ENCODE data around the gene RAB9B.
"Not testable (repeated sequence)": the region's sequence is repeated elsewhere in the genome, so short reads cannot be mapped to it uniquely, and the experiment has no call there.

Gene RAB9B

DNA sequence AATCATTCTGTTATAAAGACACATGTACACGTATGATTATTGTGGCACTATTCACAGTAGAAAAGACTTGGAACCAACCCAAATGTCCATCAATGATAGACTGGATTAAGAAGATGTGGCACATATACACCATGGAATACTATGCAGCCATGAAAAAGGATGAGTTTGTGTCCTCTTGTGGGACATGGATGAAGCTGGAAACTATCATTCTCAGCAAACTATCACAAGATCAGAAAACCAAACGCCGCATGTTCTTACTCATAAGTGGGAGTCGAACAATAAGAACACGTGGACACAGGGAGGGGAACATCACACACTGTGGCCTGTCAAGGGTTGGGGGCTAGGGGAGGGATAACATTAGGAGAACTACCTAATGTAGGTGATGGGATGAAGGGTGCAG lies 15.0 kb downstream of the RAB9B start:
- not testable (repeated sequence) for DNase-seq (ENCODE audit: low read depth in 2 of 2, low spot score in 1 of 2)

DNA sequence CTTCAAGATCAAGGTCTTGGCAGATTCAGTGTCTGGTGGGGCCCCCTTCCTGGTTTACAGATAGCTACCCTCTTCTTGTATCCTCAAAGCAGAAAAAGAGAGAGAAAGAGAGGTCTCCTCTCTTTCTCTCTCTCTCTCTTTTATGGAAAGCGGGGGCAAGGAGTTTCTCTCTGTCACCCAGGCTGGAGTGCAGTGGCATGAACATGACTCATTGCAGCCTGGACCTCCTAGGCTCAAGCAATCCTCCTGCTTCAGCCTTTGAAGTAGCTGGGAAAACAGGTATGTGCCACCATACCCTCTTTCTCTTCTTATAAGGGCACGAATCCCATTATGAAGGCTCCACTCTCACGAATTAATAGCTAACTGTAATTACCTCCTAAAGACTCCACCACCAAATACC lies 20.2 kb downstream of the RAB9B start:
- DNase-seq (ENCODE audit: low read depth in 2 of 2, low spot score in 1 of 2), result no peak

DNA sequence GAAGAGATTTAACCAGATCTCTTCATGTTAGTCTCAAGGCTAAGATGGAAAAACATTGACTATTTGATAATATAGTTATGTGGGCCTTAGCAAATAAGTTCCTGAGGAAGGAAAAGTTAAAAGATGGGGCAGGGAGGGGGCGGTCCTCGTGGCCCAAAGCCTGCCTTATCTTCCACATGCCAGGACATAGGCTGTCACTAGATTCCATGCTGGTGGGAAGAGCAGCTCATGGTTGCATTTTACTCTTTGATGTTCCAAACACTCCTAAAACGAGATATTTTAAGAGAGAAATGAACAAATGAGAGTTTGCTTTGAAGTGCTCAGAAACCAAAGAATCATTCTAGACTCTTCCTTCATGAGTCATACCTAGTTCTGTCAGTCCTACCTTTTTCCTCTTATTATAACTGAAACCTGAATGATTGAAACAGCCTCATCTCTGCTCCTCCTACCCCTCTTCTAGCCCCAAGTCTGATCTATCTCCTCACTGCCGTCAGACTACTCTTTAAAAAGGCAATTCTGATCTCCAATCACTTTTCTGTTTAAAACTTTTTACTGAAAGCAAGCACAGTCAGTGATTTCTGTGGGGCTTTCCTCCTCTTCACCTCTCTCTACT lies 25.1 kb downstream of the RAB9B start:
- DNase-seq (ENCODE audit: low read depth in 2 of 2, low spot score in 1 of 2), result no peak

DNA sequence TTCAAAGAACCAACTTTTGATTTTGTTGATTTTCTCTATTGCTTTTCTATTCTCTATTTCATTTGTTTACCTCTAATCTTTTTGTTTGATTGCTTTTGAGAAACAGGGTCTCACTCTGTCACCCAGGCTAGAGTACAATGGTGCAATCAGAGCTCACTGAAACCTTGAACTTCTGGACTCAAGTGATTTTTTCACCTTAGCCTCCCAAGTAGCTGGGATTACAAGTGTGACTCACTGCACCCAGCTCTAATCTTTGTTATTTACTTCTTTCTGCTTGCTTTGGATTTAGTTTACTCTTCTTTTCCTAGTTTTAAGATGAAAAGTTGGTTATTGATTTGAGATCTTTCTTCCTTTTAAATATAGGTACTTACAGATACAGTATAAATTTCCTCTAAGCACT lies 26.2 kb downstream of the RAB9B start:
- no peak for DNase-seq (ENCODE audit: low read depth in 2 of 2, low spot score in 1 of 2)

DNA sequence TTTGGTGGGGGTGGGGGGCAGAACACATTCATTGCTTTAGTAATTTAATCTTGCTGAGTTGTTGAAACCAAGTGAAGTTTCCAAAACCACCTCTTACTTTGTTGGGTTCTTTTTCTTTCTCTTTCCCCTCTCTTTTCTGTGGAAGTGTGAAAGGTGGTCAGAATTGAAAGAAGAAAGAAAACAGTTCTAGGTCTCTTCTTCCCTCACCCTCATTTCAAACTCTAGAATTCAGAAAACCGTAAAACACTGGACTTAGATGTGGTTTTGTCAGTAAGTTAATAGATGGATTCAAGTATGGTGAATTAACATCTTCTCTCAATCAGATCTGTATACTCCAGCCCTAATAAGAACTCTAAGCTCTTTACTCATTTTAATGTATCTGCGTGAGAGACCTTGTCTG lies 31.7 kb downstream of the RAB9B start:
- no peak for DNase-seq (ENCODE audit: low read depth in 2 of 2, low spot score in 1 of 2)

DNA sequence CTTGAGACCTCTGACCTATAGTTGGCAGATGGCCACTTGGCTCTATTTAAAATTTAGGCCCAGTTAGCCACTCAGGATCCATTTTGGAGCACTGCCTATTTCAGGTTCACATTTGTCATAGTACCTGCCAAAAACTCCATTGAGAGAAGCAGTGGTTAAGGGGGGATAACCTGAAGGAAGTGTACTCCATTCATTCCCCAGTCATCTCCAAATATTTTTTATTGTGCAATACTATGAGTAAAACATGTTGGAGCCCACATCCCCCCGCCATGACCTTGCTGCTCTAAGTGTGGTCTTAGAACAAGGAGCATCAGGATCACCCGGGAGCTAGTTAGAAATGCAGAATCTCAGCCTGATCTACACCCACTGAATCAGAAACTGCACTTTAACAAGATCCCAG lies 34.4 kb downstream of the RAB9B start:
- DNase-seq (ENCODE audit: low read depth in 2 of 2, low spot score in 1 of 2), result no peak

DNA sequence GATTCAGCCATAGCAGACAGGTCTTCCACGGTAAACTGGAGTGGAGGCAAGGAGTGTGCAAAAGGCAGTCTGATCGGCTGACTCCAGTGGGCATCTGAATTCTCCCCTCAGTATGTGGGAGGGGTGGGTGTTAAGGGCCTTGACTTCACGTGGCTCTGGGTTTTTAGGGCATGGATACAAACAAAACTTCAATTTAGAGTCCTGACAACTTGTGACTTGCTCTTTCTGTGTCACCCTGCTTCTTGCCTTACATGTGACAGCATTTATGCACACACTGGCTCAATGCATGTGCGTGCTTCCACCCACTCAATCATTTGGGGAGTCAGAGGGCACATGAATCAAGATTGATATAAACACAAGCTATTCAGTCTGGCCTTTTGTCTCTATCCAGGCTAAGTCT lies 37.9 kb downstream of the RAB9B start:
- DNase-seq (ENCODE audit: low read depth in 2 of 2, low spot score in 1 of 2), result no peak

DNA sequence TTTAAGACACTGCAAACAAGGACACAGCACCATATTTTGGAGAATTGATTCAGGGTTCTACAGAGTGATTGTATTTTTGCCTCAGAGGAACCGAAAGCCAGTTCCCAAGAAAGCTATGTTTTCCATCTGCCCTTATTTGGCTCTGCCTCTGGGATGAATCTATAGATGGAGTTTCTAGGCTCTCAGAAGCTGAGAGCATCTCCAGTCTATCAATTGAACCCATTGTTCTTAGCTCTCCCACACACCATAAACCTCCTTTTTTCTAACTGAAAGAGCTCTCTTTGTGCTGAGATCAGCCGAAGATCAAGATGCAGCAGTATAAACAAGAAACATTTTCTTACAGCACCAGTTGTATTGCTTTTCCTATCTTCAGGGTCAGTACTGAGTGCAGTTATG lies 38.5 kb downstream of the RAB9B start:
- no peak for DNase-seq (ENCODE audit: low read depth in 2 of 2, low spot score in 1 of 2)

DNA sequence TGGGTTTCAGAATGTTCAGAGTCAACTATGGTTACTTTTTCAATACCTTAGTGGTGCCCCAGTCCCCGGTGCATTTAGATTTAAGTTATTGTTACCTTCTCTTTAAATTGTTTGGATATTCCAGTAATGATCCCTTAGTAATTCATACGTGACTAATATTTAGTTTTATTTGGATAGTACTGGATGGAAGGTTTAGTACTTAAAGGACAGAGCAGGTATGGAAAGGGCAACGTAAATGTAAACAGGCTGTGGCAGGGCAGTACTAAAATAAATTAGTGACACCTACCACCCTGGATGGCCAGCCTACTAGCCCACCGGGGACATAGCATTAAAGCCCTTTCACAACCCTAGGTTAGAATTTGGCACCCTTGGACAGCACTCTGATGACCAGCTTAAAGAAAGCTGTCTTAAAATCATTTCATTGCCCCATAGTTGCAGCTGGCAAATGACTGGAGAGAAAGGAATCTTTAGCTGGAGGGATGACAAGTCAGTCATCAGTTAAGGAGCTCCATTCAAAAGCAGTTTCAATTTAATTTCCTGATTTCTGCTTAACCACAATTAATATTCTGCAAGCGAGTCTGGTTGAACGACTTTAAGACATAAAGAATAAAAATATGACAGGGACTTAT lies 39.0 kb downstream of the RAB9B start:
- DNase-seq (ENCODE audit: low read depth in 2 of 2, low spot score in 1 of 2), result no peak

DNA sequence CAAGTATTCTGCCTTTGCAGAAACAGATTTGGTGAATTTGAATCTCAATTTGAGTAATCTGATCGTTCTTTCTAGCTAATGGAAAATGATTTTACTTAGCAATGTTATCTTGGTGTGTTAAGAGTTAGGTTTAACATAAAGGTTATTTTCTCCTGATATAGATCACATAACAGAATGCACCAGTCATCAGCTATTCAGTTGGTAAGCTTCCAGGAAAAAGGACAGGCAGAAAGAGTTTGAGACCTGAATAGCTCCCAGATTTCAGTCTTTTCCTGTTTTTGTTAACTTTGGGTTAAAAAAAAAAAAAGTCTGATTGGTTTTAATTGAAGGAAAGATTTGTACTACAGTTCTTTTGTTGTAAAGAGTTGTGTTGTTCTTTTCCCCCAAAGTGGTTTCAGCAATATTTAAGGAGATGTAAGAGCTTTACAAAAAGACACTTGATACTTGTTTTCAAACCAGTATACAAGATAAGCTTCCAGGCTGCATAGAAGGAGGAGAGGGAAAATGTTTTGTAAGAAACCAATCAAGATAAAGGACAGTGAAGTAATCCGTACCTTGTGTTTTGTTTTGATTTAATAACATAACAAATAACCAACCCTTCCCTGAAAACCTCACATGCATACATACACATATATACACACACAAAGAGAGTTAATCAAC lies 40.1 kb downstream of the RAB9B start:
- DNase-seq (ENCODE audit: low read depth in 2 of 2, low spot score in 1 of 2), result no peak

DNA sequence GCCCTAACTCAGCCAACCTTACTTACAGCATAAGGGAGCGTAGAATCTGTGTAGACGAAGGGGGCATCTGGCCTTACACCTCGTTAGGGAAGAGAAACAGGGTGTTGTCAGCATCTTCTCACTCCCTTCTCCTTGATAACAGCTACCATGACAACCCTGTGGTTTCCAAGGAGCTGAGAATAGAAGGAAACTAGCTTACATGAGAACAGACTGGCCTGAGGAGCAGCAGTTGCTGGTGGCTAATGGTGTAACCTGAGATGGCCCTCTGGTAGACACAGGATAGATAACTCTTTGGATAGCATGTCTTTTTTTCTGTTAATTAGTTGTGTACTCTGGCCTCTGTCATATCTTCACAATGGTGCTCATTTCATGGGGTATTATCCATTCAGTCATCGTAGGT lies 40.8 kb downstream of the RAB9B start:
- no peak for DNase-seq (ENCODE audit: low read depth in 2 of 2, low spot score in 1 of 2)

DNA sequence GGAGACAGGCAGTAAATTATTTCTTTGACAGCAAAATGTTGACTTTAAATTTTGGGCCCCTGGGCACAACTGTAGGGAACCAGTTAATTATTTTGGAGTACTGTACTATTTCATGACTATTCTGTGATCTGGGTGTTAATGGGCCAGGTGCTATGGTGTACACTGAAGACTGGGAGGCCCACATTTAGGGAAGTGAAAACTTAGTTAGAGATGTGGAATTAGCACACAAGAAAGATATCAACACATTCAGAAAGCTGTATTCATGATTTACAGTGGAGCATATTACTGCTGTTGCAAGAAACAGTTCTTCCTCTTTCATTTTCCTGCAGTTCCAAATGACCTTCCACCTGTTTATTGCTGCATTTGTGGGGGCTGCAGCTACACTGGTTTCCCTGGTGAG lies 43.1 kb downstream of the RAB9B start:
- DNase-seq (ENCODE audit: low read depth in 2 of 2, low spot score in 1 of 2), result no peak

DNA sequence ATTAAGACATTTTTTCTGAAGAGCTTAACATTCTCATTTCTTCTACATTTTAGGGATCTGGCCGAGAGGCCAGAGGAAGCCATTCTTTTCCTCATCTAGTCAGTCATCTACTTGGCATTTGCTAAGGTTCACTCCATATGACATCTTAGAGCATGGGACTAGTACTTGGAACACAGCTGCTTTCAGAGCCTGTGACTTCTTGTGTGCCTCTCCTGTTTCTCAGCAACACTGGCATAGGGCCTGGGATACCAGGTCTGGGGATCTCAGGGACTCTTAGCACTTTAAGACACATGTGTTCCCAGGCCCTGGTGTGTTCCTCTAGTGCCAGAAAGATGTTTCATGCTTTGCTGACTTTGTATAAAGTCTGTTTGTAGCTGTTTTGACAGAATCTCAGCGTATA lies 48.1 kb downstream of the RAB9B start:
- no peak for DNase-seq (ENCODE audit: low read depth in 2 of 2, low spot score in 1 of 2)

DNA sequence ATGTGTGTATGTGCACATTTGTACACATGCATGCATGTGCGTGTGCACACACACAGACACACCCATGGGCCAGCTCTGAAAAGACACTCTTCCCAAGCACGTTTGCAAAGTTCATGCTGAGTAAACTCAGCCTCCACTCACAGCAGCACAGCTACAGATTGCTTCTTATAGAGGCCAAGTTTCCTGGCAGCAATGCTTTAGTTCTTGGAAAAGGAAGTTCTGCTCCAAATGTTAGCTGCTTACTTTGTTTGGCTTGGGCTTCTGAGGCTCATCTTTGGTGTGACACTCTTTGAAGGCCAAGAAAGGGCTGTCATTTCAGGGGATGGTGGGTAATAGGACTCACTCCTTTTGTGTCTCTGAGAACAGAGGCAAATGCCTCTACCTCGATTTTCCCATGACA lies 48.9 kb downstream of the RAB9B start:
- no peak for DNase-seq (ENCODE audit: low read depth in 2 of 2, low spot score in 1 of 2)

DNA sequence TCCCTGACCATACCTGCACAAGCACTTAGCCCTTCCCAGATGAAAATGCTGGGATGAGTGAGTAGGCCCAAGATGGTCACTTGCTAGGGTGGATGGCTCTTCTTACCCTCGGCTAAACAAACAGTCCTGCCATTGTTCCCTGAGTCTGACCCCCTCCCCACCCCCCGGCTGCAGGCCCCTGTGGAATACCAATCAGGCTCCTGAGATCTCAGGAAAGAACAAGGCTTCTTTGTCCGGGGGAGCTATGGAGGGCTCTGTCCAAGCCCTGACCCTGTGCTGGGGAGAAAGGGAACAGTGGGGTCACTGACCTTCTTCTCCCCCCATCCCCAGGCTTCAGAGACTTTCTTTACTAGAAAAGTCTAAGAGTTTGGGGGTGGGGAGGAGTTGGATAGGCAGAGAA lies 49.4 kb downstream of the RAB9B start:
- DNase-seq (ENCODE audit: low read depth in 2 of 2, low spot score in 1 of 2), result no peak

DNA sequence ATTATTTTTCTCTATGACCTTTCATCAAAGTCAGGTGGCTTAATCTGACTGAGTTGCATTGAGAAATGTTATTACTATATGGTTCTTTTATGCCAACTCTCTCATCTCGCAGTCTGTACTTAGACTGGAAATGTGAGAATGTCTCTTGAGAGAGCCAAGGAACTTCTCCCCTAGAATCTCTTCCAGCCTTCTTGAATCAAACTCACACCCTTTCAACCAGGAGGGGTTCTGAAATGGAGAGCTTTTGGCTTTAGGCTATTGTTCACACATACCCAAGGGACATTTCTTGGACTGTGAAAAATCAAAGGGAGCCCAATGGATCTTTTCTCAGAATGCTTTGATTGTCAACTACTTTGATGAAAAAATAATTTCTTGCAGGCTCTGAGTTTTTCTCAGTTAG lies 50.4 kb downstream of the RAB9B start:
- DNase-seq (ENCODE audit: low read depth in 2 of 2, low spot score in 1 of 2), result no peak

DNA sequence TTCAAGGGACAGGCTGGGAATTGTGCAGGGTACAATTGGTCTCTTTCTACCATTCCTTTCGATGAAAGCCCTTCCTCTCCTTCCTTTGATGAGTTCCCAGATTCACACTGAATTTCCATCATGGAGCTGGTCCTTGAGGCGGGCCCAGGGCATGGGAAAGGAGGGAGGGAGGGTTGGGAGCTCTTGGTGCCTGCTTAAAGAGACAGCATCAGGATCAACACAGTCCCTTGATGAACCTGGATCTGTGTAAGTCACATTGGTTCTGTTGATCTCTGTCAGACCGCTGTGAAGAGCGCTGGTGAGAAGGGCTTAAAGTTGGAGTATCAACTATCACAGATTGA lies 51.0 kb downstream of the RAB9B start:
- DNase-seq (ENCODE audit: low read depth in 2 of 2, low spot score in 1 of 2), result no peak

DNA sequence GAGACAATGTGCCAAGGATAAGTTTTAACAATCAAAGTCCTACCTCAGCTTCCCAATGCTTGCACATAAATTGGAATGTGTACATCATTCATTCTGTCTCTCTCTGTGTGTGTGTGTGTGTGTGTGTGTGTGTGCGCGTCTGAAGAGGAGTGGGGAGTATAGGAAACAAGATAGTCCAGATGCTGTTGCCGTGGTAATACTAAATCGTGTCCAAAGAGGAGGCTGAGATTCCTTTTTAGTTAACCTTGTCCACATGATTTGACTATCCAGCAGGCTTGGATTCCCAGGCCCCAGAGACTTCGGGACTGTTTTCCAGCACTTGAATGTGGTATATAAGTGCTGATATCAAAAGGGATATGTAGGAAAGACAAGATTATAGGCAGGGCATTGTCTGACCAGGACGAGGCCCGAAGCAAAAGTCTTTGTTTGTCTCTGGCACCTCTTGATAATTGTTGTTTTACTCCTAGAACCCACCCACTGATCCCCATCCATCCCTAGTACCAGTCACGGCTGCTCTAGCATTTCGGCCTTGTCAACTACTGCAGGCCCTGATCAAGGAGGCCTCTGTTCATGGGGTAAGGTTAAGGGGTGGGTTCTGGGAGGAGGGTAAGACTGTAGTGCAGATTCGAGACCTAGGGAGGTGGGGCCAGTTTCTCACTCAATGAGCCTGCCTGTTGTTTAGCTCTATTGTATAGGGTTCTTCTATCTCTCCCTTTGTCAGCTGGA lies 51.6 kb downstream of the RAB9B start:
- DNase-seq (ENCODE audit: low read depth in 2 of 2, low spot score in 1 of 2), result no peak

DNA sequence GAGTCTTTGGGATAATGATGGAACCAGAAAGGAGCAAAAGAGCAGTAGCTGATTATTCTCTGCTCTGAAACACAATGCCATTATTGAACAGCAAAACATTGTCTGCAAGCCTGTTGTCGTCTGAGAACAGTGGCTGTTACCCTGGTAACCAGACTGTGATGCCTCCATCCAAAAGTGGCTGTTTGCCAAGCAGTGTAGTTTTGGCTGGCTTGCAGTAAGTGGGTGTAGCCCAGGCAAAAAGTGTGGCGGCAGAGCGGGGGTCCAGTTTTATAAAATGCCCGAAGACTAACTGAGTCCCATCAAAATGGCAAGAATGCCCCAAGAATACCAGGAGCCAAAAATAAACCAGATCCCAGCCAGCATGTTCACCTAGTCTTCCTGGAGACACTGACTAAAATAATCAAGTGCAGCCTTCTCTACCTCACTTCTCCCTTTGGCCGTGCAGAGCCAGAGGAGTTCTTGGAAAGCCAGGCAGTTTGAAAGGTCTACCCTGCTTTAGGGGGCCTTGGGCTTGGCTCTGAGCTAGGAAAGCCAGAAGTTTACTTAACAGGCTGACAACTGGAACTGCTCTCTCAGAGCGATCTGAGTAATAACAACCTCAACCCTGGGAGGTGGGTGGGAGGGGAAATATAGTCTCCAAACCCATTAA lies 52.8 kb downstream of the RAB9B start:
- DNase-seq (ENCODE audit: low read depth in 2 of 2, low spot score in 1 of 2), result no peak

DNA sequence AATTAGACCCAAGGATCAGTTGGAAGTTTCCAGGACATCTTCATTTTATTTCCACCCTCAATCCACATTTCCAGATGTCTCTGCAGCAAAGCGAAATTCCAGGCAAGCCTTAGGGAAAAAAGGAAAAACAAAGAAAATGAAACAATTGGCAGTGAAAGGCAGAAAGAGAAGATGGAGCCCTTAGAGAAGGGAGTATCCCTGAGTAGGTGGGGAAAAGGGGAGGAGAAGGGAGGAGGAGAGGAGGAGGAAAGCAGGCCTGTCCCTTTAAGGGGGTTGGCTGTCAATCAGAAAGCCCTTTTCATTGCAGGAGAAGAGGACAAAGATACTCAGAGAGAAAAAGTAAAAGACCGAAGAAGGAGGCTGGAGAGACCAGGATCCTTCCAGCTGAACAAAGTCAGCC lies 55.5 kb downstream of the RAB9B start, which contains the start of gene PLP1:
Gene PLP1, plus strand, starts transcription at position 295 of the 400 bp plus-strand sequence. CDS start 156 bp downstream, outside the sequence.
- DNase-seq (ENCODE audit: low read depth in 2 of 2, low spot score in 1 of 2), result no peak

DNA sequence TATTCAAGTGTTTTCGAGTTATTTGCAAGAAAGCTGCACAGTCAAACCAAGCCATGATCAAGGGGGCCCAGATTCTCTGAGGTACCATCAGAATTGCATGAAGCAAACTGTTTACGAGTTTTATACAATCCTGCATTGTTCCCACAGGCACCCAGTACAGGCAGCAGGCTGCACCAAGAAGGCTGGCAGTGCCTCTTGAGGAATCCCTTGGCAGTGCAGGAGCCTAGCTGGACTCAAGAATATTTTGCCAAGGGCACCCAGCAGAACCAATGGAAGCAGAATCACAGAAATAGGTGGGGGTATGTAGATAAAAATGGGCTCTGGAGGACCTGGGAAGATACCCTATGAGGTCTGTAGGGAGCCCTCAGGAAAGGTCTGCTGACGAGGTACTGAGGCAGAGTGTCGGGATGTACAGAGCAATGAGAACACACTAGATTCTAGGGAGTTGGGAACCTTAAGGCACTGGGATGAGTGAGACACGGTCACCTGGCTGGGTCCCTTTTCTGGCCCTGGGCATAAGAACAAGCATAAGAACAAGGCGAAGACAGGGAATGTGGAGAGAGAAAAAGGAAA lies 57.9 kb downstream of the RAB9B start:
- no peak for DNase-seq (ENCODE audit: low read depth in 2 of 2, low spot score in 1 of 2)
